Spleen (tissue), 7 donors: ENCODE measurements around the gene PDE4D.

Source experiments
- POLR2AphosphoS5 ChIP-seq, 3 donors: sonication (generic); formaldehyde crosslinking; IDR thresholded peaks; one replicate each; pipeline ENCODE4 v1.5.1; 2017; ENCODE audit warnings: antibody characterized with exemption in 3 of 3
- TF ChIP-seq, protein P1 (sequence below), 11 experiments: fragments of 200-600 bp in 7 of 11; fragments of 450-650 bp in 4 of 11; sonication (generic) in 4 of 11; IDR thresholded peaks in 8 of 11; conservative IDR thresholded peaks in 3 of 11; 1 replicate in 7 of 11; 2 replicates in 4 of 11; pipeline versions ENCODE4 v1.4.0 to v1.8.0; 2016 to 2021; ENCODE audit warnings: antibody characterized with exemption in 11 of 11, inconsistent platforms in 4 of 11, mild to moderate bottlenecking in 1 of 11
- donor health status: DM: no; HTN: no; CAD: no; lungs with moderate emphysema.
- donor health status: DM: no; HTN: no; CAD: no.
- donor health status: DM: no; HTN: no; CAD: no.

DNA sequence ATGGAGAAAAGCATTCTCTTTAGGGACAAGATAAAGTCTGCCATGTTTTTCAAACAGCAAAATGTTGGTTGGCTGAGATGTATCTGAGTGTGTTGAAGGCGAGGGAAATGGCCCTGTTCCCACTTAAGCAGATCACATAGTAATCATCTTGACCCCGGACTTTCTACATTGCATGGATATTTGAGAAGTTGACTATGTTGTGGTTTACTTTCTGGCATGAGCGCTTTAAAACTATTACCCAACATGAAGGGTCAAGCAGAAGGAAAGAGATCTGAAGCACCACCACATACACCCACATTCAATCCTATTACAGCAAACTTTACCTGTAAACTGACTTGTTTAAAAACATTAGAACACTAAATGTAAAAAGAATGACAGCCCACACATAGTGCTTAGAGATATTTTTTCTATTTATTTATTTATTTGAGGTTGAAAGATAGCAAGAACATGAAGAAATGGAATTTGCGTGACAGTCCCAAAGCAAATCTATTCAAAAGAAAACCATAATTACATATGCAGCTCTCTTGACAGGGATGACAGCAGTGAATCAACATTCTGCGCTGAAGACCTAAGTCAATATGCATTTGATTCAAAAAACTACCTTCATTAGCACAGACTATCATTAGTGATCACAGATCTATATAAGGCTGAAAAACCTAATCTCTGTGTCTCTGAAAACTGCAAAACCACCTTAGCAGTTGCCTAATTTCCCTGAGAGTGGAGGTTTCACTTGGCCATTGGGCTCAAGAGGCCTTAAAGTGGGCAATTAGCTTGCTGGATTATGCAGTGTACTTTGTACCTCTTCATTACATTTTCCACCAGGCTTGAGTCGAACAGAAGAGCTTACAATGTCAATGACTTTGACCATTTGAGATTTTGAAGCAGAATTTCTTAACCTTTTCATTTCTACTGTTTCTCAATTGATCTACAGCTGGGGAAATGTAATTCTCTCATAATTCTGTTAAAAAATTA, 195.0 kb downstream of the PDE4D start:
- TF ChIP-seq, protein P1, sequence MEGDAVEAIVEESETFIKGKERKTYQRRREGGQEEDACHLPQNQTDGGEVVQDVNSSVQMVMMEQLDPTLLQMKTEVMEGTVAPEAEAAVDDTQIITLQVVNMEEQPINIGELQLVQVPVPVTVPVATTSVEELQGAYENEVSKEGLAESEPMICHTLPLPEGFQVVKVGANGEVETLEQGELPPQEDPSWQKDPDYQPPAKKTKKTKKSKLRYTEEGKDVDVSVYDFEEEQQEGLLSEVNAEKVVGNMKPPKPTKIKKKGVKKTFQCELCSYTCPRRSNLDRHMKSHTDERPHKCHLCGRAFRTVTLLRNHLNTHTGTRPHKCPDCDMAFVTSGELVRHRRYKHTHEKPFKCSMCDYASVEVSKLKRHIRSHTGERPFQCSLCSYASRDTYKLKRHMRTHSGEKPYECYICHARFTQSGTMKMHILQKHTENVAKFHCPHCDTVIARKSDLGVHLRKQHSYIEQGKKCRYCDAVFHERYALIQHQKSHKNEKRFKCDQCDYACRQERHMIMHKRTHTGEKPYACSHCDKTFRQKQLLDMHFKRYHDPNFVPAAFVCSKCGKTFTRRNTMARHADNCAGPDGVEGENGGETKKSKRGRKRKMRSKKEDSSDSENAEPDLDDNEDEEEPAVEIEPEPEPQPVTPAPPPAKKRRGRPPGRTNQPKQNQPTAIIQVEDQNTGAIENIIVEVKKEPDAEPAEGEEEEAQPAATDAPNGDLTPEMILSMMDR (IDR thresholded peaks at IDR 0.05 in 8 of 11, conservative IDR thresholded peaks at IDR 0.05 in 3 of 11) = no peak
- TF ChIP-seq POLR2AphosphoS5 (IDR thresholded peaks at IDR 0.05) = no peak
